ENCODE results near the gene P3H2.

The P3H2 gene

GRCh38 chr3:190121061-190121377 lies 322 bp upstream of the P3H2 start:
- TF ChIP-seq, protein P1, sequence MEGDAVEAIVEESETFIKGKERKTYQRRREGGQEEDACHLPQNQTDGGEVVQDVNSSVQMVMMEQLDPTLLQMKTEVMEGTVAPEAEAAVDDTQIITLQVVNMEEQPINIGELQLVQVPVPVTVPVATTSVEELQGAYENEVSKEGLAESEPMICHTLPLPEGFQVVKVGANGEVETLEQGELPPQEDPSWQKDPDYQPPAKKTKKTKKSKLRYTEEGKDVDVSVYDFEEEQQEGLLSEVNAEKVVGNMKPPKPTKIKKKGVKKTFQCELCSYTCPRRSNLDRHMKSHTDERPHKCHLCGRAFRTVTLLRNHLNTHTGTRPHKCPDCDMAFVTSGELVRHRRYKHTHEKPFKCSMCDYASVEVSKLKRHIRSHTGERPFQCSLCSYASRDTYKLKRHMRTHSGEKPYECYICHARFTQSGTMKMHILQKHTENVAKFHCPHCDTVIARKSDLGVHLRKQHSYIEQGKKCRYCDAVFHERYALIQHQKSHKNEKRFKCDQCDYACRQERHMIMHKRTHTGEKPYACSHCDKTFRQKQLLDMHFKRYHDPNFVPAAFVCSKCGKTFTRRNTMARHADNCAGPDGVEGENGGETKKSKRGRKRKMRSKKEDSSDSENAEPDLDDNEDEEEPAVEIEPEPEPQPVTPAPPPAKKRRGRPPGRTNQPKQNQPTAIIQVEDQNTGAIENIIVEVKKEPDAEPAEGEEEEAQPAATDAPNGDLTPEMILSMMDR (IDR thresholded peaks at IDR 0.05; ENCODE audit: control extremely low read depth, extremely low read depth, low read depth, missing control alignments) = no peak
- ChIA-PET POLR2A (no interaction called here), CTCF (interaction anchor here (0.6 to 3.1 kb wide), 13 partner anchors 10 to 160 kb away, joined by 3 to 13 read pairs (median 3); no protein-coding TSS in a partner anchor)
- no peak for DNase-seq (ENCODE audit: extremely low spot score)

- POLR2A ChIA-PET = interaction anchor here (0.7 to 1.1 kb wide), 2 partner anchors 13 to 41 kb away, joined by 3 to 5 read pairs; no protein-coding TSS in a partner anchor
- TF ChIP-seq, protein P1 (IDR thresholded peaks at IDR 0.05; ENCODE audit: control extremely low read depth, extremely low read depth, low read depth, missing control alignments) = no peak
- peak; percentile 28 for DNase-seq (ENCODE audit: extremely low spot score)
- CTCF ChIA-PET = interaction anchor here (0.8 to 3.1 kb wide), 6 partner anchors 9 to 83 kb away, joined by 3 to 13 read pairs (median 4); no protein-coding TSS in a partner anchor
Observed at GRCh38 chr3:190119461-190120268, 1.0 kb downstream of the P3H2 start.

- ChIA-PET CTCF (interaction anchor here (1.7 to 2.6 kb wide), 2 partner anchors 15 to 84 kb away, joined by 4 to 11 read pairs; no protein-coding TSS in a partner anchor), POLR2A (no interaction called here)
- DNase-seq (ENCODE audit: extremely low spot score) = no peak
- TF ChIP-seq, protein P1 (IDR thresholded peaks at IDR 0.05; ENCODE audit: control extremely low read depth, extremely low read depth, low read depth, missing control alignments) = no peak
Observed at GRCh38 chr3:190118438-190118837, 2.3 kb downstream of the P3H2 start.

DNA sequence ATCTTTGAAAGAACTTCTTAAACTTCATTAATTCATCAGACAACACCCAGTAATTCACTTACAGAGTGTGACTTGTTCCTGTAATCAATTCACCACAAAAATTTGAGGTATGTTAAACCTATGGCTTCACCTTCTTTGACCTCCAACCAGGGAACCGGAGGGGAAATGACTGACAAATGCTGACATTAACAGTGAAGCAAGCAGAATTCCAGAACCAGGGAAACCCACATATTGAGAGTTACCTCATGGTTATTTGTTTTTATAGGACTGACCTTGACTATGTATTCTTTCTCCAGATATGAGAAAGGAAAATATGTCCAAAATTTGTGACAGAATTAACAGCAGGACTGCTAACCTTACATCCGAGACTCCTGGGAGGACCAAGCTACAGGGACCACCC lies 2.7 kb downstream of the P3H2 start:
- POLR2A ChIA-PET = no interaction called here
- CTCF ChIA-PET = interaction anchor here (1.3 to 2.6 kb wide), 3 partner anchors 12 to 24 kb away, joined by 3 to 11 read pairs (median 5); no protein-coding TSS in a partner anchor
- no peak for DNase-seq (ENCODE audit: extremely low spot score)
- TF ChIP-seq, protein P1 (IDR thresholded peaks at IDR 0.05; ENCODE audit: control extremely low read depth, extremely low read depth, low read depth, missing control alignments) = no peak

GRCh38 chr3:190116551-190117067 lies 4.1 kb downstream of the P3H2 start:
- ChIA-PET CTCF (interaction anchor here (0.7 to 2.6 kb wide), 6 partner anchors 11 to 57 kb away, joined by 3 to 11 read pairs (median 4); no protein-coding TSS in a partner anchor), POLR2A (interaction anchor here (0.5 to 1.3 kb wide), 2 partner anchors 11 to 17 kb away, joined by 3 to 6 read pairs; no protein-coding TSS in a partner anchor)
- no peak for DNase-seq (ENCODE audit: extremely low spot score)
- TF ChIP-seq, protein P1 (IDR thresholded peaks at IDR 0.05; ENCODE audit: control extremely low read depth, extremely low read depth, low read depth, missing control alignments) = no peak

DNA sequence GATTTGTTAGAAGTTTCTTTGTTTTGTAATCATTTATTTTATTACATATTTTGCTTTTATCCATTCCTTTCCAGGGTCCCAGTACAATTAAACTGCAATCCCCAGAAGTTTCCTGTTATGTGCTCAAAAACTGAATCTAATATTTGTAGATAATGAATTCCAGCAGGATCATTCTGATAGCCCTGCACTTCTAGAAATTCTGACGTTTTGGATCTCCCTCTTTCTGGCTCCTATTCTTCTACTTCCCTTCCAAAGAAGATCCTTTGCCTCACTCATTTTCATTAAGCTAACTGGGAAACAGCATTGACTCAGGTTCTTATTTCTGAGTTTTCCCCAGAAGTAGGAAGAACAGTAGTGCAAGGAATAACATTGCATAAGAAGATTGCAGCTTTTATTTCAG lies 9.9 kb downstream of the P3H2 start:
- CTCF ChIA-PET = interaction anchor here (1.6 to 2.8 kb wide), 3 partner anchors 10 to 91 kb away, joined by 4 to 12 read pairs (median 8); partner anchors contain the start of gene P3H2
- TF ChIP-seq, protein P1 (IDR thresholded peaks at IDR 0.05; ENCODE audit: control extremely low read depth, extremely low read depth, low read depth, missing control alignments) = no peak
- POLR2A ChIA-PET = no interaction called here
- DNase-seq (ENCODE audit: extremely low spot score) = no peak
